ENCODE data around the gene RACK1.

RACK1 gene

GRCh38 chr5:181193656-181194055 lies 50.0 kb downstream of the RACK1 start:
- no peak for DNase-seq

GRCh38 chr5:181192337-181193046 lies 51.2 kb downstream of the RACK1 start:
- DNase-seq = no peak

- no peak for DNase-seq
Measured at GRCh38 chr5:181191526-181192336, 52.0 kb downstream of the RACK1 start.

GRCh38 chr5:181190711-181191525 lies 52.8 kb downstream of the RACK1 start:
- no peak for DNase-seq

- DNase-seq = no peak
Measured at GRCh38 chr5:181189962-181190710, 53.6 kb downstream of the RACK1 start.

GRCh38 chr5:181189363-181189961 lies 54.2 kb downstream of the RACK1 start:
- DNase-seq = no peak

- no peak for DNase-seq
Measured at GRCh38 chr5:181188700-181189362, 54.9 kb downstream of the RACK1 start.

GRCh38 chr5:181187500-181188213 lies 56.0 kb downstream of the RACK1 start:
- no peak for DNase-seq

GRCh38 chr5:181186986-181187499 lies 56.7 kb downstream of the RACK1 start:
- no peak for DNase-seq
